Smooth muscle cell of the umbilical artery (primary cell): ENCODE data around the gene H2BW2. TPM values are rescaled to one million over a fixed set of nuclear protein-coding genes. Genes with fewer than 3 reads are reported as not detected.

Experiments used
- total RNA-seq: library from RNA; depleted of rRNA; stranded (reverse); fragments of >200 nt; gene quantifications from 2 replicates; pipeline ENCODE4 v1.2.3, GENCODE V29; 2014

Gene H2BW2
- not detected in 2 replicates for total RNA-seq

DNA sequence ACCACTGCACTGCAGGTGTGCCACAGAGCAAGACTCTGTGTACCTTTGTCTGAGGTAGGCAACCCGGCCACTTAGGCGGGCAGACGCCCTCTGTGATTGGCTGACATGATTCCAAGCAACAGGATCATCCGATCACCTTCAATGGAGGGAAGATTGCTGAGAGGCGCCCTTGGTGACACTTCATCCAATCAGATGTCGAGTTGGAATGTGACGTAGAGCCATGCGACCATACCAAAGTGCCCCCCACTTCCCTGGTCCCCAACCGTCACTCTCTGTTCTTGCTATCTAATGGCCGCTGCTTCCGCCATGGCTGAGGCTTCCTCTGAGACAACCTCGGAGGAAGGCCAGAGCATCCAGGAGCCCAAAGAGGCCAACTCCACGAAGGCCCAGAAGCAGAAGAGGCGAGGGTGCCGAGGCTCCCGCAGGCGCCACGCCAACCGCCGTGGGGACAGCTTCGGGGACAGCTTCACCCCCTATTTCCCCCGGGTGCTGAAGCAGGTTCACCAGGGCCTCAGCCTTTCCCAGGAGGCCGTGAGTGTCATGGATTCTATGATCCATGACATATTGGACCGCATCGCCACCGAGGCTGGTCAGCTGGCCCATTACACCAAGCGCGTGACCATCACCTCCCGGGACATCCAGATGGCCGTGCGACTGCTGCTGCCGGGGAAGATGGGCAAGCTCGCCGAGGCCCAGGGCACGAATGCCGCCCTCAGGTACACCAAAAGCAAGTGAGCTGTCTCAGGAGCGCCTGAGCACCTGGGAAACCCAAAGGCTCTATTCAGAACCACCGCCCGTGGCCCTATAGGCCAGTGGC, at the start of gene H2BW2:
Gene H2BW2, plus strand, starts transcription at position 268 of the 817 bp plus-strand sequence. Its CDS starts 39 bp downstream, at position 307.

DNA sequence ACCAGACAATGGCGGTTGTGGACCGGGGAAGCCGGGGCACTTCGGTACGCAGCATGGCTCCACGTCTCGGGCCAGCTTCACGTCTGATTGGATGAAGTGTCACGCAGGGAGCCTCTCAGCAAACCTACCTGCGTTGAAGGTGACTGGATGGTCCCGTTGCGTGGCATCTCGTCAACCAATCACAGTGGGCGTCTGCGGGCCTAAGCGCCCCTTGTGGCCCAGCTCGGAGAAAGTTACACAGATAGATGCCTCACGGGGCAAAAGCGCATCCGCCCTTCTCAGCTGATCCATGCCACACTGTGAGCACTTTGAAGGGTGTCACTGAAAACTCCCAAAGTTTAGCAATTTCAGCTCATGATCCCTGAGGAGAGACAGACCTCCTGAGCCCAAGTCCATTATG, 26.1 kb upstream of the H2BW2 start, which contains the start of gene H2BW1:
Gene H2BW1, minus strand, starts transcription at position 103 of the 400 bp plus-strand sequence. CDS start 132 bp downstream, outside the sequence.

DNA sequence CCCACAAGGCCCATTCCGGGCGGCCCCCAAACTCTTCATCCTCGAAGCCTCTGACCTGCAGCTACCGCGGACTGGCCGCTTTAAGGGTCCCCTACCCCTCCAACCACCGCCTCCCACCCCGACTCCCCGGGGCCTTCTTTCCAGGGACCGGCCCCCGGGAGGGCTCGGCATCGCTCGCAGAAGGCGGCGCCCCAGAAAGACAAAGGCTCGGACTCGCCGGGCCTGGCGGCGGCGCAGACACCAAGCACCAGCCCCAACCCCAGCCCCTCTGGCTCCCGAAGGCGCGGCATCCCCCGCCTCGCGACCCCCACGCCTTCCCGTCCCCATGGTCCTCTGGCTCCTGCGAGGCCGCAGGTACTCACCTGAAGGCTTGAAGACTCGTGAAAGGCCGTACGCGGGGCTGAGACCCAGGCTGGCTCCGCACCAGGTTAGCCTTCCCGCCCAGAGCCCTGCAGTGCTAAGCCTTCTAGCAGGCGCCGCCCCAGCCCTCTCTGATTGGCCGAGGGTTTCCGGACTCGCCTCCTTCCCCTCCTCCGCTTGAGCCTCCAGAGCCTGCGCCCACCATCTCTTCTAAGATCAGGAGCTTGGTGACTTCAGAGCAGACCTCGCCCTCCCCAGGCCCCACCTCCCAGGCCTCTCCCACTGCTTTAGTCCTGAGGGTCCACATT, 36.2 kb downstream of the H2BW2 start, which contains the start of gene TMSB15C:
Gene TMSB15C, minus strand, starts transcription at position 459 of the 668 bp plus-strand sequence.

Other genes starting within 250 kb of the H2BW2 start
- gene RAB9B, start 207.7 kb upstream of the H2BW2 start, total RNA-seq = 0.78 and 1.5 TPM in 2 replicates
- gene TMSB15B, start 77.3 kb upstream of the H2BW2 start, total RNA-seq = 1.2 and 4.8 TPM in 2 replicates
- gene H2BW1, start 26.2 kb upstream of the H2BW2 start, total RNA-seq = not detected in 2 replicates
- gene TMSB15C, start 36.3 kb downstream of the H2BW2 start, total RNA-seq = 3.6 TPM in 2 replicates
- 0.30 and 0.88 TPM in 2 replicates for gene ZCCHC18, start 72.6 kb downstream of the H2BW2 start, total RNA-seq
- gene SLC25A53, start 117.1 kb downstream of the H2BW2 start, total RNA-seq = 9.1 and 9.8 TPM in 2 replicates
- gene FAM199X, start 126.5 kb downstream of the H2BW2 start, total RNA-seq = 25.5 and 27.5 TPM in 2 replicates
- gene ESX1, start 215.0 kb downstream of the H2BW2 start, total RNA-seq = not detected in 2 replicates